SK-N-MC (cell line): Measurements from ENCODE around the gene ZNF74.

Experiments
- DNase-seq: peaks from one replicate; pipeline ENCODE4 v3.0.0-alpha.2; 2011; ENCODE audit warnings: low read depth, low spot score
- H3K27ac ChIP-seq: fragments of 200-600 bp; sonication (generic); 2 replicates; pipeline ENCODE4 v1.5.1; 2016; ENCODE audit warnings: mixed run types
- H3K36me3 ChIP-seq: fragments of 200-600 bp; sonication (generic); 2 replicates; pipeline ENCODE4 v1.6.1; 2017; ENCODE audit warnings: antibody characterized with exemption, low read length, mixed read lengths; ENCODE audit not compliant: insufficient read depth
- H3K4me3 ChIP-seq: fragments of 200-600 bp; sonication (generic); 2 replicates; pipeline ENCODE4 v1.5.1; 2016
- H3K9ac ChIP-seq: fragments of 200-600 bp; sonication (generic); 2 replicates; pipeline ENCODE4 v1.8.0; 2017; ENCODE audit warnings: mixed run types, mixed read lengths; ENCODE audit not compliant: insufficient read length
- H3K9me3 ChIP-seq: fragments of 200-600 bp; sonication (generic); 2 replicates; pipeline ENCODE4 v1.6.1; 2017; ENCODE audit warnings: low read depth, mild to moderate bottlenecking, antibody characterized with exemption, low read length, moderate library complexity, mixed read lengths
- EZH2 ChIP-seq: fragments of 200-600 bp; sonication (generic); IDR thresholded peaks from one replicate; pipeline ENCODE4 v1.6.1; 2017; ENCODE audit warnings: antibody characterized with exemption
- FOXP2 ChIP-seq: optimal IDR thresholded peaks from 2 replicates; pipeline ENCODE3; 2011; ENCODE audit warnings: mild to moderate bottlenecking, moderate library complexity; ENCODE audit not compliant: insufficient read depth; ENCODE audit errors: extremely low read length, control extremely low read depth
- POLR2AphosphoS5 ChIP-seq: IDR thresholded peaks from 2 replicates; pipeline ENCODE4 v1.6.1; 2012; ENCODE audit warnings: mild to moderate bottlenecking, low read depth, low read length, borderline replicate concordance

Gene ZNF74

GRCh38 chr22:20456064-20456721 lies 62.2 kb downstream of the ZNF74 start:
- peak overlapping the region; percentile 34 for H3K9ac ChIP-seq

GRCh38 chr22:20456722-20457076 lies 62.7 kb downstream of the ZNF74 start:
- peak overlapping the region; percentile 34 for H3K9ac ChIP-seq
- H3K36me3 ChIP-seq = no peaks in the 10 kb centered on the region

More at GRCh38 chr22:20456064-20456721, 62.2 kb downstream of the ZNF74 start:
- H3K9me3 ChIP-seq = no peaks in the 10 kb centered on the region
- TF ChIP-seq EZH2 = no peak
- TF ChIP-seq FOXP2 = no peak
- no peak for TF ChIP-seq POLR2AphosphoS5
- no peak overlapping the region for H3K4me3 ChIP-seq
- H3K27ac ChIP-seq = no peak overlapping the region
- peak; percentile 55 for DNase-seq
- H3K36me3 ChIP-seq = no peaks in the 10 kb centered on the region

GRCh38 chr22:20457506-20458240 lies 63.7 kb downstream of the ZNF74 start:
- no peaks in the 10 kb centered on the region for H3K36me3 ChIP-seq
- H3K4me3 ChIP-seq = no peak overlapping the region
- no peak for DNase-seq

More at GRCh38 chr22:20456722-20457076, 62.7 kb downstream of the ZNF74 start:
- Histone ChIP-seq H3K27ac (no peak overlapping the region), H3K9me3 (no peaks in the 10 kb centered on the region), H3K4me3 (no peak overlapping the region)
- no peak for DNase-seq
- TF ChIP-seq FOXP2 = no peak
- no peak for TF ChIP-seq POLR2AphosphoS5
- no peak for TF ChIP-seq EZH2

More at GRCh38 chr22:20457506-20458240, 63.7 kb downstream of the ZNF74 start:
- Histone ChIP-seq H3K9me3 (no peaks in the 10 kb centered on the region), H3K9ac (no peak overlapping the region), H3K27ac (no peak overlapping the region)
- no peak for TF ChIP-seq EZH2
- TF ChIP-seq FOXP2 = no peak
- no peak for TF ChIP-seq POLR2AphosphoS5
